Vagina (tissue), 2 donors: Measurements from ENCODE around the gene MARCHF3. TPM values are rescaled to one million over a fixed set of nuclear protein-coding genes. Genes with fewer than 3 reads are reported as not detected.

Source experiments
- DNase-seq, 2 donors: peaks; one replicate each; pipeline ENCODE4 v3.0.0-alpha.2; 2017; ENCODE audit errors: extremely low spot score in 2 of 2
- H3K27ac ChIP-seq: fragments of 200-600 bp; sonication (generic); one replicate; pipeline ENCODE4 v1.5.1; 2019
- H3K27me3 ChIP-seq: fragments of 200-600 bp; sonication (generic); one replicate; pipeline ENCODE4 v1.5.1; 2019
- H3K36me3 ChIP-seq, 2 donors: fragments of 200-600 bp; sonication (generic); one replicate each; pipeline ENCODE4 v1.5.1; 2017 to 2019
- H3K4me1 ChIP-seq: fragments of 200-600 bp; sonication (generic); one replicate; pipeline ENCODE4 v1.5.1; 2019
- H3K4me3 ChIP-seq, 2 donors: fragments of 200-600 bp; sonication (generic); 1 replicate in 1 of 2; 2 replicates in 1 of 2; pipeline ENCODE4 v1.5.1; 2016 to 2019
- H3K9me3 ChIP-seq: fragments of 200-600 bp; sonication (generic); one replicate; pipeline ENCODE4 v1.5.1; 2019
- CTCF ChIP-seq, 3 experiments: fragments of 450-650 bp in 2 of 3; fragments of 200-600 bp in 1 of 3; sonication (generic) in 1 of 3; IDR thresholded peaks; one replicate each; pipeline ENCODE4 v1.5.1; 2017 to 2019; ENCODE audit warnings: antibody characterized with exemption in 3 of 3, mild to moderate bottlenecking in 2 of 3, moderate library complexity in 2 of 3
- POLR2A ChIP-seq, 2 donors: fragments of 450-650 bp; IDR thresholded peaks; one replicate each; pipeline ENCODE4 v1.6.1; 2017; ENCODE audit warnings: antibody characterized with exemption in 2 of 2, mild to moderate bottlenecking in 2 of 2, moderate library complexity in 2 of 2
- POLR2AphosphoS5 ChIP-seq, 2 donors: sonication (generic); formaldehyde crosslinking; IDR thresholded peaks; one replicate each; pipeline ENCODE4 v1.9.0; 2017; ENCODE audit warnings: antibody characterized with exemption in 2 of 2, mild to moderate bottlenecking in 2 of 2, low read depth in 1 of 2; ENCODE audit not compliant: insufficient read depth in 1 of 2
- intact Hi-C: fragments of 100-400 bp; cut with DNase I; formaldehyde crosslinking; loops from one replicate; pipeline ENCODE4 v1.15.1; 2023
- total RNA-seq: library from RNA; depleted of rRNA; stranded (reverse); fragments of >200 nt; gene quantifications from one replicate; pipeline ENCODE4 v1.2.3, GENCODE V29; 2016

Gene MARCHF3
- total RNA-seq, 1 donor from 2014 or later = 2.0 TPM

- no peak overlapping the region for H3K27ac ChIP-seq
- no peaks in the 10 kb centered on the region for H3K4me1 ChIP-seq
- intact Hi-C loops = no loop called here
- no peaks in the 10 kb centered on the region for H3K27me3 ChIP-seq
- TF ChIP-seq POLR2A (IDR thresholded peaks at IDR 0.05) (no peak), CTCF (IDR thresholded peaks at IDR 0.05) (no peak), POLR2AphosphoS5 (IDR thresholded peaks at IDR 0.05; ENCODE audit: insufficient read depth in 1 of 2, low read depth in 1 of 2) (no peak)
- no peaks in the 10 kb centered on the region for H3K9me3 ChIP-seq
- H3K36me3 ChIP-seq = no peaks in the 10 kb centered on the region
- no peak for DNase-seq
- H3K4me3 ChIP-seq = no peak overlapping the region
Measured at GRCh38 chr5:126961128-126961527, 69.2 kb downstream of the MARCHF3 start.

GRCh38 chr5:126959188-126959587 is 71.2 kb downstream of the MARCHF3 start:
- no peaks in the 10 kb centered on the region for H3K4me1 ChIP-seq
- H3K36me3 ChIP-seq = no peaks in the 10 kb centered on the region
- DNase-seq = no peak
- H3K27ac ChIP-seq = no peak overlapping the region
- no peak overlapping the region for H3K4me3 ChIP-seq
- TF ChIP-seq POLR2AphosphoS5 (IDR thresholded peaks at IDR 0.05; ENCODE audit: insufficient read depth in 1 of 2, low read depth in 1 of 2) = no peak
- H3K9me3 ChIP-seq = no peaks in the 10 kb centered on the region
- H3K27me3 ChIP-seq = no peaks in the 10 kb centered on the region
- intact Hi-C loops = no loop called here

GRCh38 chr5:126956991-126957390 is 73.4 kb downstream of the MARCHF3 start:
- no peaks in the 10 kb centered on the region for H3K36me3 ChIP-seq
- H3K4me1 ChIP-seq = no peaks in the 10 kb centered on the region
- no peak overlapping the region for H3K27ac ChIP-seq
- DNase-seq = no peak
- intact Hi-C loops = no loop called here
- no peaks in the 10 kb centered on the region for H3K9me3 ChIP-seq
- H3K27me3 ChIP-seq = no peaks in the 10 kb centered on the region
- TF ChIP-seq CTCF (IDR thresholded peaks at IDR 0.05) = no peak
- no peak for TF ChIP-seq POLR2AphosphoS5 (IDR thresholded peaks at IDR 0.05; ENCODE audit: insufficient read depth in 1 of 2, low read depth in 1 of 2)
- TF ChIP-seq POLR2A (IDR thresholded peaks at IDR 0.05) = no peak
- H3K4me3 ChIP-seq = no peak overlapping the region

- TF ChIP-seq POLR2AphosphoS5 (IDR thresholded peaks at IDR 0.05; ENCODE audit: insufficient read depth in 1 of 2, low read depth in 1 of 2) = no peak
- no peak for TF ChIP-seq POLR2A (IDR thresholded peaks at IDR 0.05)
- no peak for TF ChIP-seq CTCF (IDR thresholded peaks at IDR 0.05)
- H3K9me3 ChIP-seq = no peaks in the 10 kb centered on the region
- no peaks in the 10 kb centered on the region for H3K27me3 ChIP-seq
- no peaks in the 10 kb centered on the region for H3K36me3 ChIP-seq
- no peaks in the 10 kb centered on the region for H3K4me1 ChIP-seq
- no peak for DNase-seq
- H3K27ac ChIP-seq = no peak overlapping the region
- intact Hi-C loops = no loop called here
- no peak overlapping the region for H3K4me3 ChIP-seq
Measured at GRCh38 chr5:126954981-126955380, 75.4 kb downstream of the MARCHF3 start.

- no peak for TF ChIP-seq POLR2A (IDR thresholded peaks at IDR 0.05)
- no peak for TF ChIP-seq CTCF (IDR thresholded peaks at IDR 0.05)
- Histone ChIP-seq H3K4me1 (no peaks in the 10 kb centered on the region), H3K9me3 (no peaks in the 10 kb centered on the region), H3K27ac (no peak overlapping the region), H3K4me3 (no peak overlapping the region), H3K27me3 (no peaks in the 10 kb centered on the region), H3K36me3 (no peaks in the 10 kb centered on the region)
- no peak for DNase-seq
- intact Hi-C loops = no loop called here
Measured at GRCh38 chr5:126953640-126954039, 76.7 kb downstream of the MARCHF3 start.

GRCh38 chr5:126949475-126949874 is 80.9 kb downstream of the MARCHF3 start:
- no peaks in the 10 kb centered on the region for H3K36me3 ChIP-seq
- H3K27ac ChIP-seq = no peak overlapping the region
- TF ChIP-seq CTCF (IDR thresholded peaks at IDR 0.05) (no peak), POLR2AphosphoS5 (IDR thresholded peaks at IDR 0.05; ENCODE audit: insufficient read depth in 1 of 2, low read depth in 1 of 2) (no peak), POLR2A (IDR thresholded peaks at IDR 0.05) (no peak)
- intact Hi-C loops = no loop called here
- DNase-seq = no peak
- H3K9me3 ChIP-seq = no peaks in the 10 kb centered on the region
- no peaks in the 10 kb centered on the region for H3K27me3 ChIP-seq
- H3K4me3 ChIP-seq = no peak overlapping the region
- no peaks in the 10 kb centered on the region for H3K4me1 ChIP-seq
